NCI-H345 (cell line): ENCODE data around the gene PCK2.

ENCODE experiments used
- DNase-seq: peaks from one replicate; lab custom pipeline; 2025; lab: John Stamatoyannopoulos, UW

Gene PCK2

DNA sequence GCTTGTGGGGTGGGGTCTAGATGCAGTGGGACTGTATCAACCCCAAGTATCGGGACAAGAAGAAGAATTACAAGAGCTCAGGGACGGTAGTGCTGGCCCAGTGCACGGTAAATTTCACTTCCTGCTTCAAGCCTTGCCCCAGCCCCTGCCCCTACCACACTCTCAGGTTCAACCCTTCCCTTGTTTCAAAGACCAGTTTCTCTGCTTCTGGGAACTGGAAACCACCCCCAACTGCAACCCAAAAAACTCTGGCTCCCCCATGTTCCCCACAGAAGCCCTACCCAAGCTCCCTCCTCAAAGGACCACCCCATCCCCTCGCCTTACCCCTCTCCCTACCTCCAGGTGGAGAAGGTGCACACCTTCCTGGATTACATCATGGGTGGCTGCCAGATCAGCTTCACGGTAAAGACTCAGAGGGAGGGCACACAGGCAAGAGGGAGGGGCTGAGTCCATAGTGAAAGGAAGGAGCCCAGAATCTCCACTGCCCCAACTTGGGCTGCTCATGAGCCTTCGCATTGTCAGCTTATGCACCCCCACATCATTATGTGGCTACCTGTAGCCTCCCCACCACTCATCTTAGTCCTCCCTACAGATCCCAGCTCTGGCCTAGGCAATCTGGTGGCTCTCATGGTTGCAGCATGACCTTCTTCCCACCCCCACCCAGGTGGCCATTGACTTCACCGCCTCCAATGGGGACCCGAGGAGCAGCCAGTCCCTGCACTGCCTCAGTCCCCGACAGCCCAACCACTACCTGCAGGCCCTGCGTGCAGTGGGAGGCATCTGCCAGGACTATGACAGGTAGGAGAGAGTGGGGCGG, 18.4 kb upstream of the PCK2 start:
- no peak for DNase-seq

DNA sequence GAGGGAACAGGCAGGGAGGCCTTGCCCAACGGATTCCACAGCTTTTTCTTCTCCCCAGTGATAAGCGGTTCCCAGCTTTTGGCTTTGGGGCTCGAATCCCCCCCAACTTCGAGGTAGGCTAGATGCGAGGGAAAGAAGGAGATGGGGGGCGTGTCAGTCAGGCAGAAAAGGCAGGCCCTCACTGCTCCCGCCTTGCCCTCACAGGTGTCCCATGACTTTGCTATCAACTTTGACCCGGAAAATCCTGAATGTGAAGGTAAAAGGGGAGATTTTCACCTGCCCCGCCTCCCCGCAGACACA, 17.9 kb upstream of the PCK2 start:
- no peak for DNase-seq

DNA sequence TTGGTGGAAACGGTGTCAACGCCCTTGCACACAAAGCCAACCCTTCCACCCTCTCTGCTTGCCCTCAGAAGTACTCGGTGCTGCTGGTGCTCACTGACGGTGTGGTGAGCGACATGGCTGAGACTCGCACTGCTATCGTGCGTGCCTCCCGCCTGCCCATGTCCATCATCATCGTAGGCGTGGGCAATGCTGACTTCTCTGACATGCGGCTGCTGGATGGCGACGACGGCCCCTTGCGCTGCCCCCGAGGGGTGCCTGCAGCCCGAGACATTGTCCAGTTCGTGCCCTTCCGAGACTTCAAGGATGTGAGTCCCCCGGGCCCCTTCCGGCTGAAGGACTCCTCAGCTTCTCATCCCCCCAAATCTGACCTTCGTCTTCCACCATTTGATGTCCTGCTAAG, 17.0 kb upstream of the PCK2 start:
- no peak for DNase-seq

DNA sequence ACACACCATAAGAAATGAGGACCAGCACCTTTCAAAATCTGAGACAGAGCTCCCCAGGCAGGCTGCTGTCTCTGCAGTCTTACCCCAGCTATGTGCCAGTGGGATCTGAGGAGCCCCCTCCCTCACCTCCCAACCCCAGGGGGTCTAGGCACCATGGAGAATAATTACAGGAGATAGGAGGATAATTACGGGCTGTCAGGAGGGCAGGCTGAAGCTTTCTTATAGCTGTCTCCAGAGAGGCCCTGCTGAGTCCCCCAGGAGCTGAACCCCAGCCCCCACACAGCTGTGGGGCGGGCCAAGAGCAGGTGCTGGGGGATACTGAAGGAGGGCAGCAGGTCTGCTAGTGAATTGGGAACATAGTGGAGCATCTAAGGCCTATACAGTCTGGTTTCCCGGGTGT, 16.0 kb upstream of the PCK2 start:
- DNase-seq = peak; percentile 28

DNA sequence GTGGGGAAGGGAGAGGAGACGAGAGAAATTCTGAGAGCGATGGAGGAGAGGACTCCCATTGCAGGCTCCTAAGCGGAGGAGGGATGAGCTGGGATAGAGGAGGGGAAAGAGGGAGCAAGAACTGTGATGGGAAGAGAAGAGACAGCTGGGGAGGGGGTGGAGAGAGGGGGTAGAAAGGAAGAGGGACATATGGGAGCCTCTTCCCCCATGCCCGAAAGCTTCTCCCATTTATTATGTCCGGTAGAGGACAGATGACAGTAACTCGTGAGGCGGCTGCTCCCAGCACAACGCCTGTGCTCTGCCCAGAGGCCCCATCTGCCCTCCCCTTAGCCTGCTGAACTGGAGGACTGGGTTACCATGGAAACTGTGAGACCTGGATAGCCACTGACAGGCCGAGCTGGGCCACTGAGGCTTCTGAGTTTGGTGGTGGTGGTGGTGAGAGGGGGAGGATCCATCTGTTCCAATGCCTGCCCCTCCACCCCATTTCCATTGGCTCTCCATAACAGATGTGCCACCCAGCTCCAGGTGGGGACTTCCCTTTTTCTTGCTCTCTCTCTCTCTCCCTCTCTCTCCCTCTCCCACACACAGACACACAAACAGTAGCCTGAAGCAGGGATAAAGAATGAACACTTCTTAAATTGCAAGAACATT, 14.5 kb upstream of the PCK2 start:
- DNase-seq = no peak

DNA sequence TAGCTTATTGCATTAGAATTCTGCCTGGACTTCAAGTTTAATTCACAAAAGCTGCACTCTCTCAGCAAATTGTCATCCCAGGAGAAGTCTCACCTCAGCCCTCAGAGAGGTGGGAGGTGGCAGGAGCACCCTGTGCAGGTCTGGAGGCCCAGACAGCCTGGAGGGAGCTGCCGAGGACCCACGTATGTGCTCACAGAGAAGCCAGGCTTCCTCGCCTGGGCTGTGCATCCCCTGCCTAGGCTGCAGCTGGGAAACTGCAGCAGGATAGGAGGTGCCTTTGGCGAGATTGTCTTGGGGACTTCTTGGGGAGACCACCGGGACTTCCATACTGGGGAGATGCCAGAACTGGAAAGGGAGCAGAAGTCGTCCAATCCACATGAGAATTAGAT, 14.0 kb upstream of the PCK2 start:
- no peak for DNase-seq

DNA sequence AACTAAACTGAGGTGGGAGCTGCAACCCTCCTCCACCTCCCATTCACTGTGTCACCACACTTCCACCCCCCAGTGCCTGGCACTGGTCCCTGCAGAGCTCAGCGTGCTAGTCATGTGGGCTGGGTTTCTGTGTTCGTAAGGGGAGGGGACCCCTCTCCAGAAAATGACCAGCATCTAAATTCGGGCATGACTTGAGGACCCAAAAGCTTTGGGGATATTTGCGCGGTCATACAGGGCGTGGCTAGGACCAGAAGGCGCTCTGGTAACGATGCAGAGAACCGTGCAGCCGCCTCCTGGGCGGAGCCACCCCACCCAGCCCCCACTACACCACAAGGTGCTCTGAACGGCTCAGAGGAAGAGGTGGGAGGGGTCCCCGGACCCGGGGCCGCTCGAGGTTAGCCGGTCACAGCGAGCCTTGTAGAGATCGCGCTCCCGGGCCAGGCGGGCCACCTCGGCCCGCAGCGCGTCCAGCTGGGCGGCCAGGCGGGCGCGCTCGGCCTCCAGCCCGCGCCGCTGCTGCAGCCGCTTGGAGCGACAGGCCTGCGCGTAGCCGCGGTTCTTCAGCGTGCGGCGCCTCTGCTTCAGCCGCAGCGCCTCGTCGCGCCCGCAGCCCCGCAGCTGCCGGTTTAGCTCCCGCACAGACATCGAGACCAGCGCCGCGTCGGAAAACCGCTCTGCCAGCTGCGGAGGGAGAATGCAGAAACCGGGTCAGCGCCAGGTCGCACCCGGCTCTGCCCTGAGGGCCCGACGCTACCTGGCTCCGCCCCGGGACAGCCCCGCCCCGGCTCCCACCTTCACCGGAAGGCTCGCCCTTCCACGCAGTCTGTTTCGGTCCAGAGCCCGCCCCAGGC, 13.0 kb upstream of the PCK2 start:
- peak; percentile 69 for DNase-seq

DNA sequence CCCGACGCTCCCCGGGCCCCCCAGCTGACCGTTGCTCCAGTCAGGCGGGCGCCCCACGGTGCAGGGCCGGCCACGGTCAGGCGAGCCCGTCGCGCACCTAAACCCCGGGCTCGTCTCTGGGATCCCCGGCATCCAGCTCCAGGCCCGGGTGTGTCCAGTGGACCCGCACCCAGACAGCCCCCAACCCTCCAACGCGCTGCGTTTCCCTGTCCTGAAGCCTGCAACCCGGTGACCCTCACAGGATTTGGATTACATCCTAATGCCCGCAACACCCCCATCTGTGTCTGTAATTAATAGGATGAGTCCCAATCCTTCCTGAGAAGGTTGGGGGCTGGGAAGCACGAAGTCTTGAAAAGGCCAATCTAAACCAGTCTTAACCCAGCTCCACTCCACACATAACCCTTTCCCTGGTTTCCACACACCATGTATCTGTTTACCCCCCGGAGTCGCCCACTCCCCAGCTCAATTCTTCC, 12.3 kb upstream of the PCK2 start:
- no peak for DNase-seq

DNA sequence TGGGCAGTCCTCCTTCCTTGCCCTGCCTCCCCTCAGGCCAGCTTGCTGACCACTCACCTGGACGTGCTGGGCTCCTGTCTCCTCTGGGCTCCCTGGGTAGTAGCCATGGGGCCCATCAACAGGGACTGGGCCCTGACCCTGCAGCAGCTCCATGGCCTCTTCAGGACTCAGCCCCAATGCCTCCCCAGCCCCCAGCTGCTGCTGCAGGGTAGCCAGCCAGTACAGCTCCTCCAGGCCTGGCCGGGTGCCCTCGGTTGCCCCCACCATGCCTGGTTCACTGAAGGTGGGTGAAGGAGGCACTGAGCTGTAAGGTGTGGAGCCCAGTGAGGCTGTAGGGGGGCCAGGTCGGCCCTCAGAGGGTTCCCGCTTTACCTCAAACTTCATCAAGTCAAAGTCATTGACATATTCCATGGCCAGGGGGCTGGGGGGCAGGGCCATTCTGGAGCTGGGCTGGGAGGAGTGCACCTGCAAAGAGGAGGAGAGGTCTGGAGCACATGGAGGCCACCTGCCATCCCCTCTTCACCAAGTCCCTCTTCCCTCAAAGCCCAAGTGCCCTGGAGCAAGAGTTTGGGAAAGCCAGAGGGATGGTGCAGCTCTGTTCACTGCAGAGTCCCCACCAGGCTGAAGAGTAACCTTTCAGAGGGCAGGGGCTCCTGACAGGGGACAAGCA, 11.6 kb upstream of the PCK2 start:
- DNase-seq = no peak

DNA sequence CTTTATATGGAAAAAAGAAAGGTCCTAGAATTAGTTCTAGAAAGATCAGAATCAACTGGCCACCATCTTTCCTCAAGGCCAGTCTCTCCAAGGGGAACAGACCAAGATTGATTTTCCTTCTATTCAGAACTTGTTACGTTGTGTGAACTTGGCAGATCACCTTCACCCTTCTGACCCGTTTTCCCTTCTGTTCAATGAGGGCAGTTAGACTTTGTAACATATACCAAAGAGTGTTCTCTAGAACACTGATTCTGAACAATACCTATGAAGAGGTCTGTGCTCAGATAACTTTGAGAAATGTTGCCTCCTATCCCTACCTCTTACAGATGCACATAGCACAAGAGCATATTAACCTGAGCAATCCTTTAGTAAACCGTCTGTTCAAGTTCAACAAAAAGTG, 10.6 kb upstream of the PCK2 start:
- no peak for DNase-seq

DNA sequence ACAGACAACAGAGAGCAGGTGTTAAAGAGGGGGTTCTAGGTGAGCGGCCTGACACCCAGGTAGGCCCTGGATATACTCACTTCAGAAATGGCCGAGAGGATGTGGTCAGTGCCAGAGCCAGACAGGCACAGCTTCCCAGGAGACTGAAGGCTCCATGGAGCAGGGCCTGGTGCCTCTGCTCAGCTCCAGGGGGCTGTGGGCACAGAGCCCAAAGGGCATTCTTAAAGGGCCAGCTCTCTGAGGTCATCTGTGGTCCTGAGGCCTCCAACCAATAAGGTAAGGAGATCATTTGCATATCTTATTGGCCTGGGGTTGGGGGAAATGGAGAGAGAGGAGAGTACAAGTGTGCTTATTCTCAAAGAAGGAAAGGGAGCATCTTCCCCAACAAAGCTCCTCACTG, 9.7 kb upstream of the PCK2 start:
- DNase-seq = no peak

DNA sequence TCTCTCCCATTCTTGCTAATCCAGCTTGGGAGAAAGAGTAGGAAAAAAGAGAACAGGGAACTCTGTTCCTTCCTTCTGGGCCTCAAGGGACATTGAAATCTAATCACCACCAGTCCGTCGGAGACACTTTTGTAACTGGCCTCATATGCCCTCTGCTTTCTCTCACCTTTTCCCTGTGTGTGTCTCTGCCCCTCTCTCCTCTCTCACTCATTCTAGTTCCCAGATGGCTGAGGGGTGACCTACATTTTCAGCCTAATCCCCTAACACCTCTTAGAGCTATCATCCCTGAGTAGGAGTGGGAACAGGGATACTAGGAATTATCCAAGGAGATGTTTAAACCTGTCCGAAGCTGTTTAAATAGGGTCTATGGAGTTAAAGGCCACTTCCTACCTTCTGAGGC, 8.9 kb upstream of the PCK2 start:
- no peak for DNase-seq

DNA sequence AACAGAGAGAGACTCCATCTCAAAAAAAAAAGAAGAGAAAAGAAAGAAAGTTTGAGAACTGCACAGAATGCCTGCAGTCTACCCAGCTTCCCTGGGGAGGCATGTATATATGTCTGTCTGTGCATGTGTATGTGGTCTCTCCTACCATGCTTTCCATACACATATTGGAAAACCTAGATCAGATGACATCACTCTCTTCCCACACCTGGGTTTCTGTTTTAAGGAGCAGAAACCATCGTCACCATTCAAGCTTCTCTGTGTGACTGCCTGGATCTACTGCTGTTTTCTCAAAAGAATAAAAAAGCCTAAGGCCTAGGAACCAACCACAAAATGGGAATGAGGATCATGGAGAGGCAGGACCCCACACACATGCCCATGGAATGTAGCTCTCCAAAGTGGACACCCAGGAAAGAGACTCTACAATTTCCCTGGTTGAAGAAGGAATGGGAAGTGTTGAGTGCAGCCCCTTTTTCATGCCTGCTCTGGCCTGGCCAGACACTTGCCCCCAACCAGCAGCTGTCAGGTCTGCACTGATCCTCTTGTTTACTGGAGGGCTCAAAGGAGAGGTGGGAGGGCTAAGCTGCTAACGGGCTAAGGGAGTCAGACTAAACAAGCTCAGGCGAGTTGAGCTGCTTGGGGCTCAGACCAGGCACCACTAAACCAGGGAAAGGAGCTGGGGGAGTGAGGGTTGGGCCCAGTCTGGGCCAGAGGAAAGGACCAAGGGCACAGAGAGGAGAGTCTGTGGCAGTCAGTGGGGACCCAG, 7.7 kb upstream of the PCK2 start:
- DNase-seq = no peak

DNA sequence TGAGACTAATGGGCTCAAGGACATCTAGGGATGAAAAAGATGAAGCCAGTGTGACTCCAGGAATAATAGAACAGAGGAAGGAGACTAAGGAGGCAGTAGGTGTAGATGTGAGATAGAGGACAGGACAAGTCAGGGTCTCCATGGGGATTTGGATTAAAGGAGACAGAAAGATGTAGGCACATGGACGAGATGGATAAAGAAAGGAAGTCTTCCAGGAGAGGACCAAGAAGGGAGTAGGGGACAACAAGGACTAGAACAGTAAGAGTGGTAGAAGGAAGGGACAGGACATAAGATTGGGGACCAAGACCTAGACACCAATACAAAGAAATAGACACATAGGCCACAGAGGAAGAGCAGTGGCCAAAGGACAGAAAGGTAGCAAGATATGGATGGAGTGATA, 7.1 kb upstream of the PCK2 start:
- DNase-seq = no peak

DNA sequence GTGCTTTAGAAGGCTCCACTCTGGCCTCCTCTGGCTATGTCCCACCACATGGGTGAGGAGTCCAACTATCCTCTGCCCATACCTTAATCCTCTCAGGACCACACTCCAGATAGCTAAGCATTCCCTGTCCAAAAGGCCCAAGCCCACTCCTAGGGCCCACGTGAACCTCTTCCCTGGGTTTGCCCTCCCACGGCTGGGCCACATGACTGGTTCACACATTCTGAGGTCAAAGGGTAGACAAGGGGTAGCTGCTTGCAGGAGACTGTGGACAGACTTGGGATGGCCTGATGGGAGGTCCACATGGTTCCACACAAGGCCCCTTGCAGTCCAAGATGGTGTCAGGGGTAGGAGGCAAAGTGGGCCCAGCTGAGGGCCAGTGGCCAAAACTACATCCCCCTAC, 6.0 kb upstream of the PCK2 start:
- no peak for DNase-seq

DNA sequence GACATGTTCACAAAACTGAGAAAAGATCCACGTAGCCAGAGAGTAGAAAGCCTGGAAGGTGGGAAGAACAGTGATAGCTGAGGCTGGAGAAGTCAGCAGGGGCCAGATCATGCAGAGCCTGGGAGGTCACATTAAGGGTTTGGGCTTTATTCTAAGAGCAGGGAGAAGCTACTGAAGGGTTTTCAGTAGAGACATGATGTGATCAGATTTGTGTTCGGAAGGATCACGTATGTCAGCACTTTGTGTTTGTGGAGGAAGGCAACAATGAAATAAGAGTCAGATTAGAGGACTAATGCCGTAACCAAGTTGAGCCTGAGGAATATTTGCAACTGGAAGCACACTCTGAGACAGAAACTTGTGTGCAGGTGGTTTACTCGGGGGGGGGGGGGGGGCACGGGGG, 4.2 kb upstream of the PCK2 start:
- no peak for DNase-seq

DNA sequence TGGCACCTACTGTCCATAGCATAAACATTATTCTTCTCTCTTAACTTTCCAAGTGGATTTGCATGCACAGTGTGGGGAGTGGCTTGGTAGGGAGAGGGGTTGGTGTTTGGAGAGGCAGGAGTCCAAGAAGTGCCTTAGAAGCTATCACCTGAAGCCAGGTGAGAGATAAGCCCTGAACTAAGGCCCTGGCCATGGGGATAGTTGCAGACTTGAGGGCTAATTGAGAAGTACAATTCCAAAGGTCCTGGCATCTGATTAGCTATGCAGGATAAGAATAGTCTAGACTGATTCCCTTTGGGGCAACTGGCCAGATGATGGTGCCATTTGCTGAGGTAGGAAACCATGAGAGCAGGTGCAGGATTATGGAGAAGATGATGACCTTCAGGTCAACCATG, 2.0 kb upstream of the PCK2 start:
- no peak for DNase-seq

DNA sequence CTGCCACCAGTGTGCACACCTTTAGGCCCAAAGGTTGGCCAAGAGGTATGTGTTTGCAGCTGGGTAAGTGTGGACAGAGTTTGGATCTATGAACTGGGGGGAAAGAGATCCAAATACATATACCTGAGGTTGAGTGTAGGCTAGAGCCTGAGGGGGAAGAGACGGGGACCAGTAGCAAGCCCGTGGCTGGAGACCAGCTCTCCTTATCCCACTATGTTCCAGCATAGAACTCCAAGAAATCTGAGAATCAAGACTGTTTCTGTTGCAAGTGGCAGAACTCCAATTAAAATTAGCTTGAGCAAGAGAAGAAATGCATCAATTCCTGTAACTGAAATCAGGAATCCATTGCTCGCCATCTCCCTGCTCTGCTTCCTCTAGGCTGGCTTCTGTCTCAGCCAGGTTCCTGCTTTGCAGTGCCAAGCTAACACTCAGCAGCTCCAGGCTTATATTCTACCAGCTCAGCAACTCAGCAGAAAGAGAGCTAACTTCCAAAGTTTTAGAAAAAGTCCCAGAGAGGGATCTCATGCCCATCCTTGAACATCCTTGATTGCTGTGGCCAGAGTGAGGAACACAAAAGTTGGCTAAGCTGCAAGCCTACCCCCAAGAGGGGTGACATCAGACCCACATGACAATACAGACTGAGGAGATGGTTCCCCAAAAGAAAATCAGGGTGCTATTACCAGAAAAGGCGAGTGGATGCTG, 1.5 kb upstream of the PCK2 start:
- DNase-seq = no peak

DNA sequence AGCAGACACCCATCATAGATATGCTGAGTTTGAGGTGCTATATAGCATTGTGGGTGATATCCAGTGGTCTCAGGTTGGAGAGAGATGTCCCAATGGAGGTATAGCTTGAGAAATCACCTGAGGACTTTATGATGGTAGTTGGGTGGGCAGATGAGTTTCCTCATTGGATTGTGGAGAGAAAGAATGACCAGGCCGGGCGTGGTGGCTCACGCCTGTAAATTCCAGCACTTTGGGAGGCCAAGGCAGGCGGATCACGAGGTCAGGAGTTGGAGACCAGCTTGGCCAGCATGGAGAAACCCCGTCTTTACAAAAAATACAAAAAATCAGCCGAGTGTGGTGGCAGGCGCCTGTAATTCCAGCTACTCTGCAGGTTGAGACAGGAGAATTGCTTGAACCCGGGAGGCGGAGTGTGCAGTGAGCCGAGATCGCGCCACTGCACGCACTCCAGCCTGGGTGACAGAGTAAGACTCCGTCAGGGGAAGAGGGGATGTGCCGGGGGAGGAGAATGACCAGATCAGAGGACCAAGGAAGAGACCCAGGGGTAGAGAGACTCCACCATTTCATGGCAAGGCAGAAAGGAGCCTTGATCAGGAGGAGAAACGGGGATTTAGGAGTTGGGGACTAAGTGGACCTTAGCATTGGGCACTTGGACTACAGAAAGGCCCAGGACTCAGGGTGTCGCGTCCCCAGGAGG, 757 bp upstream of the PCK2 start:
- DNase-seq = no peak

DNA sequence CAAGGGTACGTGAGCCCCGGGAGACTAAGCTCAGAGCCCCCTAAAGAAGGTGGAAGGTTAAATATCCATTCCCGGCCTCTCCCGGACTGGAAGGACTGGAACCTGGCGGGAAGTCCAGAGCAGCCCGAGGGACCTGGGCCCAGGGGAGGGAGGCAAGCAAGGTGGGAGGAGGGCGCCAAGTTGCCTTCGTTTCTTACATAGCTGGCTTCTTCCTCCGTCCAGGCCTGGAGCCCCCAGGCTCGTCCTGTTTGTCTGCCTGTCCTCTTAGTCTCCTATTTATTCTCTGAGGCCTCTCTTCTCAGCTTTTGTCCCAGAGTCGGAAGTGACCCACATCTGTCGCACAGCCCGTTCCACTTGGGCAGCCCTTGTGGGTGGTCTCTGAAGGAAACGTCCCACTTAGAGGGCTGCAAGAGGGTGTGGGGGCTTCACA, 745 bp downstream of the PCK2 start:
- DNase-seq = no peak
